GM23248 (cell line): ENCODE data around the gene ORMDL1. TPM values are rescaled to one million over a fixed set of nuclear protein-coding genes. Genes with fewer than 3 reads are reported as not detected.
A peak's percentile ranks its signal among the peaks of the same experiment; 100 is the strongest.

Experiments used
- DNase-seq: peaks from one replicate; pipeline ENCODE4 v3.0.0-alpha.2; 2015
- H2AFZ ChIP-seq: fragments of 200-600 bp; sonication (generic); 2 replicates; pipeline ENCODE4 v1.6.1; 2016; ENCODE audit warnings: antibody characterized with exemption
- H3F3A ChIP-seq: fragments of 200-600 bp; sonication (generic); 2 replicates; pipeline ENCODE4 v1.6.1; 2016; ENCODE audit warnings: mild to moderate bottlenecking, antibody characterized with exemption, mixed run types; ENCODE audit not compliant: insufficient read depth
- H3K27ac ChIP-seq: fragments of 200-600 bp; sonication (generic); 2 replicates; pipeline ENCODE4 v1.5.1; 2016; ENCODE audit warnings: mild to moderate bottlenecking
- H3K27me3 ChIP-seq: fragments of 200-600 bp; sonication (generic); replicated peaks from 2 replicates; pipeline ENCODE4 v1.6.1; 2016; ENCODE audit warnings: mild to moderate bottlenecking; ENCODE audit not compliant: insufficient read depth
- H3K36me3 ChIP-seq: fragments of 200-600 bp; sonication (generic); 2 replicates; pipeline ENCODE4 v1.6.1; 2016; ENCODE audit warnings: low read depth, mild to moderate bottlenecking
- H3K4me1 ChIP-seq: fragments of 200-600 bp; sonication (generic); 2 replicates; pipeline ENCODE4 v1.6.1; 2016; ENCODE audit warnings: mild to moderate bottlenecking; ENCODE audit not compliant: insufficient read depth
- H3K4me2 ChIP-seq: fragments of 200-600 bp; sonication (generic); one replicate; pipeline ENCODE4 v1.6.1; 2016; ENCODE audit warnings: mild to moderate bottlenecking; ENCODE audit not compliant: unreplicated experiment
- H3K4me3 ChIP-seq: fragments of 200-600 bp; sonication (generic); 2 replicates; pipeline ENCODE4 v1.5.1; 2016; ENCODE audit warnings: mild to moderate bottlenecking
- H3K79me2 ChIP-seq: fragments of 200-600 bp; sonication (generic); 2 replicates; pipeline ENCODE4 v1.6.1; 2016; ENCODE audit warnings: mild to moderate bottlenecking; ENCODE audit not compliant: insufficient read depth
- H3K9ac ChIP-seq: fragments of 200-600 bp; sonication (generic); 2 replicates; pipeline ENCODE4 v1.6.1; 2016; ENCODE audit warnings: mild to moderate bottlenecking
- H3K9me2 ChIP-seq: fragments of 200-600 bp; sonication (generic); 2 replicates; pipeline ENCODE4 v1.6.1; 2016; ENCODE audit warnings: mixed run types, mild to moderate bottlenecking, moderate library complexity; ENCODE audit not compliant: insufficient read depth
- H3K9me3 ChIP-seq: fragments of 200-600 bp; sonication (generic); one replicate; pipeline ENCODE4 v1.6.1; 2017; ENCODE audit warnings: low read depth
- H4K20me1 ChIP-seq: fragments of 200-600 bp; sonication (generic); 2 replicates; pipeline ENCODE4 v1.6.0; 2016; ENCODE audit not compliant: insufficient read depth
- EZH2 ChIP-seq: fragments of 200-600 bp; sonication (generic); IDR thresholded peaks from 2 replicates; pipeline ENCODE4 v1.6.1; 2018; ENCODE audit warnings: antibody characterized with exemption, mild to moderate bottlenecking; ENCODE audit not compliant: insufficient read depth, poor library complexity, severe bottlenecking
- EZH2phosphoT487 ChIP-seq: fragments of 200-600 bp; sonication (generic); IDR thresholded peaks from 2 replicates; pipeline ENCODE4 v1.6.1; 2018; ENCODE audit warnings: antibody characterized with exemption, moderate library complexity, mild to moderate bottlenecking, low read depth; ENCODE audit not compliant: insufficient read depth
- WGBS, 2 experiments: methylation state at CpG; one replicate each; pipeline ENCODE4 v1.1.6; 2015 to 2017; ENCODE audit warnings: low lambda C conversion rate in 2 of 2, low coverage in 1 of 2; ENCODE audit errors: missing lambda C conversion rate in 2 of 2; 5-methylcytosine and 5-hydroxymethylcytosine counted together
- in situ Hi-C: fragments of 300-500 bp; cut with MboI; formaldehyde crosslinking; loops from 2 replicates; pipeline ENCODE4 v1.15.0; 2020
- polyA plus RNA-seq: library from polyadenylated mRNA; unstranded; fragments of >200 nt; fragmentation: Nextera tagmentation; extraction: Ambion mirVana; gene quantifications from 2 replicates; pipeline ENCODE4 v1.2.1, GENCODE V29; 2016
- total RNA-seq: library from RNA; depleted of rRNA; stranded (reverse); fragments of >200 nt; shearing (Covaris generic); gene quantifications from 2 replicates; pipeline ENCODE4 v1.2.3, GENCODE V29; 2014

Gene ORMDL1
- total and polyA plus RNA-seq, 2 experiments from 2014 or later, result 71.3 to 150 TPM

DNA sequence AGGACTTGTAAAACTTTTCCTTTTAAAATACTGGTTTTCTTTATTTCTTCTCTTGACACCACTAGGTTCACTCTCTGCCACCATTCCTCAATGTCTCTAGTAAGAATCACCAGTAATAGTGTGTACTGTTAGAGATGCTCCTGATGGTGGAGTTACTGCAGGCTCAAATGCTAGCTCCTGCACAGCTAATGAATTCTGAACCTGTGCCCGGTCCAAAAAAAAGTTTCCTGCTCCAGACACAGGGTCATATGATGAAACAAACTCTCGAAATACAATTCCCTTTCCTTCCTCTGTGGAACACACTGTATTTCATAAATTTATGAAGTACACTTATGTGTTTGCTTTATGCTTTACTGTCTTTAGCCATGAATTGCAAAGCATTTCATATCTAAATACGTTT is 19.3 kb upstream of the ORMDL1 start:
- no peaks in the 10 kb centered on the region for H4K20me1 ChIP-seq
- no peak for DNase-seq
- no peaks in the 10 kb centered on the region for H3K27me3 ChIP-seq
- no peak overlapping the region for H3K4me3 ChIP-seq
- no peak overlapping the region for H3K4me2 ChIP-seq
- H3K36me3 ChIP-seq, result 0 out of 2 replicates have a peak, but pooled peaks cover 18% of the 10 kb centered on the region
- peaks cover 13% of the 10 kb centered on the region for H3F3A ChIP-seq
- H3K4me1 ChIP-seq, result peaks cover 19% of the 10 kb centered on the region
- TF ChIP-seq EZH2 (no peak), EZH2phosphoT487 (no peak)
- H2AFZ ChIP-seq, result no peak overlapping the region
- H3K27ac ChIP-seq, result no peak overlapping the region
- H3K9ac ChIP-seq, result no peak overlapping the region
- in situ Hi-C loops, result no loop called here
- peaks cover 13% of the 10 kb centered on the region; the same call in 1 of the 2 replicates for H3K79me2 ChIP-seq
- H3K9me2 ChIP-seq, result no peaks in the 10 kb centered on the region
- WGBS, 2 experiments, result 96 to 99% methylated on average over 3 of the region's 3 CpGs
- no peaks in the 10 kb centered on the region for H3K9me3 ChIP-seq

DNA sequence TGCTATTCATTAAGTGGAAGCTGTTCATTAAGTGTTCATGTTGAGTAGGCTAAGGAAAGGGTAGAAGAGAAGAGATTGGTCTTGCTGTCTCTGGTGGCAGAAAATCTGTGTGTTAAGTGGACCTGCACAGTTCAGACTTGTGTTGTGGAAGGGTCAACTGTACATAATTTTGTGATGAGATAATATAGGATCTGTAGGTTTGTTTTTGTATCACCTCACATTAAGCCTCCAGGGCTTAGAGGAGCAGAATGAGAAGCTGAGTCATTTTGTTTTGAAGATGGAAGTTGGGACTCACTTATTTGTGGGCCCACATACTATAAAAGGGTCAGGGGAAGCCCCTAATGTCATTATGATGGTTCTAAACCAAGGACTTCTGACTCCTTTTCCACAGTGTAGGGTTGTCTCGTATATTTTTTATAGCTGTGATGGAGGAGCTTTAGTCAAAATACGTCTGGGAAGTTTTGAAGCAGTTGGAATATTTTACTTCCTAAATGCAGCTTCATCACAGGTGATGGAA is 18.3 kb upstream of the ORMDL1 start:
- no peaks in the 10 kb centered on the region for H3K9me3 ChIP-seq
- in situ Hi-C loops, result no loop called here
- WGBS, 2 experiments, result 97 to 100% methylated on average over 2 of the region's 2 CpGs
- TF ChIP-seq EZH2, result no peak
- TF ChIP-seq EZH2phosphoT487, result no peak
- peaks cover 13% of the 10 kb centered on the region; the same call in 1 of the 2 replicates for H3K79me2 ChIP-seq
- no peak overlapping the region for H3K27ac ChIP-seq
- H3F3A ChIP-seq, result peaks cover 20% of the 10 kb centered on the region
- H3K36me3 ChIP-seq, result 0 out of 2 replicates have a peak, but pooled peaks cover 18% of the 10 kb centered on the region
- no peaks in the 10 kb centered on the region for H3K9me2 ChIP-seq
- DNase-seq, result no peak
- no peaks in the 10 kb centered on the region for H3K27me3 ChIP-seq
- H4K20me1 ChIP-seq, result no peaks in the 10 kb centered on the region
- H3K4me1 ChIP-seq, result peaks cover 19% of the 10 kb centered on the region
- no peak overlapping the region for H3K9ac ChIP-seq
- H3K4me2 ChIP-seq, result no peak overlapping the region
- no peak overlapping the region for H2AFZ ChIP-seq
- no peak overlapping the region for H3K4me3 ChIP-seq

DNA sequence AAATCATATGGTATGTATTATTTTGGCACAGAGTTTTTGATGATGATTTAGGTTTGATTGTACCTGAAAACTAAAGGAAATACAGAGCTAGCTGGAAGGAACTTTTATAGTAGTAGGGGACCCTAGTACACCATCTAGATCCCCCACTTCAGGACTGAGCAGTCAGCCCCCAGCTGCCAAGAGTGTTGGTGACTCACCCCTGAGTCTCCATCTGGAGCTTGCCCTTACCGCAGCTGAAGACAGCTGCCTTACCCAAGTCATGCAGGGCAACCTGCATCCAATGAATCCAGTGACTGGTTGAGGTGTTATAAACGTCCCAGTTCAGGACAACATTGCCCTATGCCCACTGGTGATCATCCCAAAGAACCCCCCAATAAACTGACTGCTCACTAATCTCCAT is 15.4 kb upstream of the ORMDL1 start:
- H3K4me3 ChIP-seq, result no peak overlapping the region
- H3K9me3 ChIP-seq, result no peaks in the 10 kb centered on the region
- 0 to 6% methylated on average over 2 of the region's 2 CpGs for WGBS, 2 experiments
- no peak overlapping the region for H2AFZ ChIP-seq
- H3K9ac ChIP-seq, result no peak overlapping the region
- peak overlapping the region; percentile 13; the same call in 1 of the 2 replicates for H3K27ac ChIP-seq
- DNase-seq, result peak; percentile 87
- peaks cover 20% of the 10 kb centered on the region for H3F3A ChIP-seq
- no peaks in the 10 kb centered on the region for H3K27me3 ChIP-seq
- in situ Hi-C loops, result loop anchor here (5.0 kb wide), 1 partner anchor 268 kb away; no protein-coding TSS in a partner anchor
- H4K20me1 ChIP-seq, result no peaks in the 10 kb centered on the region
- TF ChIP-seq EZH2, result no peak
- no peak for TF ChIP-seq EZH2phosphoT487
- peak overlapping the region; percentile 29 for H3K4me2 ChIP-seq
- H3K79me2 ChIP-seq, result peaks cover 13% of the 10 kb centered on the region; the same call in 1 of the 2 replicates
- peaks cover 19% of the 10 kb centered on the region for H3K4me1 ChIP-seq
- 0 out of 2 replicates have a peak, but pooled peaks cover 3% of the 10 kb centered on the region for H3K36me3 ChIP-seq
- no peaks in the 10 kb centered on the region for H3K9me2 ChIP-seq

DNA sequence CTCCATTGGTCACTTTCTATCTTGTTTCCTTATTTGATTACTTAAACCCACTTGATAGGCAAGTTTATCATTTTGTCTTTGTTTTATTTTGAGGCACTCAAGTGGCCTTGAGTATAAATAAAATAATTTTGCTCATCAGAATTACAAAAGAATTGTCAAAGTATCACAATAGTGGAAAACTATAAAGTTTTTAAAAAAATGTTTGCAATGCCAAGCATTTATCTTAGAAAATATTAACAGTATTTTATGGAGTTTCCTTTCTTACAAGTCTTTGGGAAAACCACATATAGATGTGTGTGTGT is 14.8 kb upstream of the ORMDL1 start:
- no peak overlapping the region for H3K9ac ChIP-seq
- H3K36me3 ChIP-seq, result peaks cover 4% of the 10 kb centered on the region

More for the DNA sequence above, 14.8 kb upstream of the ORMDL1 start:
- peaks cover 13% of the 10 kb centered on the region; the same call in 1 of the 2 replicates for H3K79me2 ChIP-seq
- H3K27me3 ChIP-seq, result no peaks in the 10 kb centered on the region
- DNase-seq, result no peak
- TF ChIP-seq EZH2phosphoT487 (no peak), EZH2 (no peak)
- no peaks in the 10 kb centered on the region for H3K9me2 ChIP-seq
- in situ Hi-C loops, result loop anchor here (5.0 kb wide), 1 partner anchor 268 kb away; no protein-coding TSS in a partner anchor
- peak overlapping the region; percentile 29 for H3K4me2 ChIP-seq
- H3K4me1 ChIP-seq, result peaks cover 19% of the 10 kb centered on the region
- no peak overlapping the region for H2AFZ ChIP-seq
- peak overlapping the region; percentile 13; the same call in 1 of the 2 replicates for H3K27ac ChIP-seq
- no peaks in the 10 kb centered on the region for H3K9me3 ChIP-seq
- H3K4me3 ChIP-seq, result no peak overlapping the region
- H4K20me1 ChIP-seq, result no peaks in the 10 kb centered on the region
- H3F3A ChIP-seq, result peaks cover 20% of the 10 kb centered on the region
